Activated CD4-positive, alpha-beta T cell treated with anti-CD3 and anti-CD28 coated beads, Interleukin-2, amount 50 U/mL, for 48 hours (primary cell): ENCODE results near the gene CLIP2.
A peak's percentile ranks its signal among the peaks of the same experiment; 100 is the strongest.
"Not testable (repeated sequence)": the region's sequence is repeated elsewhere in the genome, so short reads cannot be mapped to it uniquely, and the experiment has no call there.

Source experiments
- DNase-seq, 2 experiments: peaks; one replicate each; pipeline ENCODE4 v3.0.0-alpha.2; 2020

The CLIP2 gene

GRCh38 chr7:74338366-74339108 lies 49.3 kb downstream of the CLIP2 start:
- DNase-seq = no peak

GRCh38 chr7:74339648-74340047 lies 50.4 kb downstream of the CLIP2 start:
- not testable (repeated sequence) for DNase-seq

DNA sequence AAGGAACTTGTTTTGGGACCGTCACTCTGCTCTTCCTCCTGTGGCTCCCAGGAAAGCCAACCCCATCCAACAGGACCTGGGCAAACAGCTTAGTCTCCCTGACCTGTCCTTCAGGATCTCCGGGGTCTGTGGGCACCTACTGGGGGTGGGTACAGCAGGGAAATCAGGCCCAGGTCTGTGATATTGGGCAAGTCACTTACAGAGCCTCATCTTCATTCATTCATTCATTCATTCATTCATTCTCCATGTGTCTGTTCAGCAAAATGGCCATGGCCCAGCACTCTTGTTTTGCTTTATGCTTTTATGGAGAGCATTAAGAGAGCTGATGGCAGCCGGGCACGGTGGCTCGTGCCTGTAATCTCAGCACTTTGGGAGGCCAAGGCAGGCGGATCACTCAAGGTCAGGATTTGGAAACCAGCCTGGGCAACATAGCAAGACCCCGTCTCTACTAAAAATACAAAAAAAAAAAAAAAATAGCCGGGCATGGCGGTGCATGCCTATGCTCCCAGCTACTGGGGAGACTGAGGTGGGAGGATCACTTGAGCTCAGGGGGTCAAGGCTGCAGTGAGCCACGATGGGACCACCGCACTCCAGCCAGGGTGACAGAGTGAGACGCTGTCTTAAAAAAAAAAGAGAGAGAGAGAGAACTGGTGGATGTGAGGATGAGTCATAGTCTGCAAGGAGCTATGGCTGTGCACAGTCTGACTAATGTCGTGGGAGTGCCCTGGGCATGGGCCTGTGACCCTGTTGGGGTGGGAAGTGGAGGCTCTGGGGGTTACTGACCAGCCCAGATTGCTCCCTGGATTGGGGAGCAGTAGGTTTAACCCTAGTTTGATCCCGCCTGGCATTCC lies 54.3 kb downstream of the CLIP2 start:
- peak in 1 of 2 experiments; percentile 7 for DNase-seq

DNA sequence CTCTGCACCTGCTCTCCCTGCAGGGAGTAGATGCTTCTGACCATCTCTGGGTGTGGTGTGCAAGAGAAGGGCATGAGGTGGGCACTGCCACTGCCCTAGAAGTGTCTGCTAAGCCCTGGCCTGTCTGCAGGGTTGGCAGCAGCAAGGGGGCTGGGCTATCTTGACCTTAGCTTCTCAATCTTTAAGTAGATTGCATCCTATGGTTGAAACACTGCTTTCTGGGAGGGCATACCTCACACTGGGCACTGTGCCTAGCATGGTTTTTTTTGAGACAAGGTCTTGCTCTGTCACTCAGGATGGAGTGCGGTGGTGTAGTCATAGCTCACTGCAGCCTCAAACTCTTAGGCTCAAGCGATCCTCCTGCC lies 54.9 kb downstream of the CLIP2 start:
- no peak for DNase-seq

GRCh38 chr7:74344786-74345185 lies 55.6 kb downstream of the CLIP2 start:
- DNase-seq = no peak

DNA sequence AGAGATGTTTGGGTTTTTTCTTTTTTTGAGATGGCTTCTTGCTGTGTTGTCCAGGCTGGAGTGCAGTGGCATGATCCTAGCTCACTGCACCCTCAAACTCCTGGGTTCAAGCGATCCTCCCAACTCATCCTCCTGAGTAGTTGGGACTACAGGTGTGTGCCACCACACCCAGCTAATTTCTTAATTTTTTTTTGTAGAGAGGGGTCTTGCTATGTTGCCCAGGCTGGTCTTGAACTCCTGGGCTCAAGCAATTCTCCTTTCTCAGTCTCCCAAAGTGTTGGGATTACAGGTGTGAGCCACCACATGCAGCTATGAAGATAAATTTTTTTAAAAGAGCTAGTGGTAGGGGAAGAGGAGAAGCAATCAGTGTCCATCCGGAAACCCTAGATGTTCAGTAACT lies 56.8 kb downstream of the CLIP2 start:
- no peak for DNase-seq

GRCh38 chr7:74349621-74350020 lies 60.4 kb downstream of the CLIP2 start:
- DNase-seq = no peak

DNA sequence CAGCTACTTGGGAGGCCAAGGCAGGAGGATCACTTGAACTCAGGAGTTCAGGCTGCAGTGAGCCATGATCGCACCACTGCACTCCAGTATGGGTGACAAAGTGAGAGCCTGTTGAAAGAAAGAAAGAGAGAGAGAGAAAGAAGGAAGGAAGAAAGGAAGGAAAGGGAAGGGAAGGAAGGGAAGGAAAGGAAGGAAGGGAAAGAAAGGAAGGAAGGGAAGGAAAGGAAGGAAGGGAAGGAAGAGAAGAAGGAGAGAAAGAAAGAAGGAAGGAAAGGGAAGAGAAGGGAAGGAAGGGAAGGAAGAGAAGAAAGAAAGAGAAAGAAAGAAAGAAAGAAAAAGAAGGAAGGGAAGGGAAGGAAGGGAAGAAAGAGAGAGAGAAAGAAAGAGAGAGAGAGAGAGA lies 61.5 kb downstream of the CLIP2 start:
- no peak for DNase-seq

DNA sequence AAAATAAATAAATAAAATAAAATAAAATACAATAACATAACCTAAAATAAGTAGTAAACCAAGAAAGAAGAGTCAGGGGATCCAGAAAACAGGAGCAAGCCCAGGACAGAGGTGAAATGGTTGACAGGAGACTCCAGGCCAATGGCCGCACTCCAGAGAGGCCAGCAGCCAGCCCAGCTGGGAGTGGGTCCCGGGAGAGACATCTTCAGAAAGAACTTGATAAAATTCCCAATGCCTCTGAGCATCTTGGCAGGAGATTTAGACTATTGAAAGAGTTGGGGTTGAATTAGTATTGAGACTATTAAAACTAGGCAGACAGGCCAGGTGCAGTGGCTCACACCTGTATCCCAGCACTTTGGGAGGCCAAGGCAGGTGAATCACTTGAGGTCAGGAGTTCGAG lies 62.6 kb downstream of the CLIP2 start:
- no peak for DNase-seq

DNA sequence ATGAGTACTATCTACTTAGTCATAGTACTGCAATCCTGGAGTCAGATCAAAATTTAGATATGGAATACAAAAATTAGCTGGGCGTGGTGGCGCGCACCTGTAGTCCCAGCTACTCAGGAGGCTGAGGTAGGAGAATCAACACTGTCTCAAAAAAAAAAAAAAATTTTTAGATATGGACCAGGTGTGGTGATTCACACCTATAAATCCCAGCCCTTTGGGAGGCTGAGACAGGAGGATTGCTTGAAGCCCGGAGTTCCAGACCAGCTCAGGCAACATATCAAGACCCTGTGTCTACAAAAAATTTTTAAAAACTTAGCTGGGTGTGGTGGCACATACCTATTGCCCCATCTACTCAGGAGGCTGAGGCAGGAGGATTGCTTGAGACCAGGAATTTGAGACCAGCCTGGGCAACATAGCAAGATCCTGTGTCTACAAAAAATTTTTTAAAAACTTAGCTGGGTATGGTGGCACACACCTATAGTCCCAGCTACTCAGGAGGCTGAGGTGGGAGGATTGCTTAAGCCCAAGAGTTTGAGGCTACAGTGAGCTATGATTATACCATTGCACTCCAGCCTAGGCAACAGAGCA lies 63.4 kb downstream of the CLIP2 start:
- DNase-seq = not testable (repeated sequence)

- DNase-seq = no peak
Observed at GRCh38 chr7:74354009-74354408, 64.8 kb downstream of the CLIP2 start.

- peak; percentile 10 to 32 for DNase-seq
Observed at GRCh38 chr7:74355091-74355490, 65.9 kb downstream of the CLIP2 start.

DNA sequence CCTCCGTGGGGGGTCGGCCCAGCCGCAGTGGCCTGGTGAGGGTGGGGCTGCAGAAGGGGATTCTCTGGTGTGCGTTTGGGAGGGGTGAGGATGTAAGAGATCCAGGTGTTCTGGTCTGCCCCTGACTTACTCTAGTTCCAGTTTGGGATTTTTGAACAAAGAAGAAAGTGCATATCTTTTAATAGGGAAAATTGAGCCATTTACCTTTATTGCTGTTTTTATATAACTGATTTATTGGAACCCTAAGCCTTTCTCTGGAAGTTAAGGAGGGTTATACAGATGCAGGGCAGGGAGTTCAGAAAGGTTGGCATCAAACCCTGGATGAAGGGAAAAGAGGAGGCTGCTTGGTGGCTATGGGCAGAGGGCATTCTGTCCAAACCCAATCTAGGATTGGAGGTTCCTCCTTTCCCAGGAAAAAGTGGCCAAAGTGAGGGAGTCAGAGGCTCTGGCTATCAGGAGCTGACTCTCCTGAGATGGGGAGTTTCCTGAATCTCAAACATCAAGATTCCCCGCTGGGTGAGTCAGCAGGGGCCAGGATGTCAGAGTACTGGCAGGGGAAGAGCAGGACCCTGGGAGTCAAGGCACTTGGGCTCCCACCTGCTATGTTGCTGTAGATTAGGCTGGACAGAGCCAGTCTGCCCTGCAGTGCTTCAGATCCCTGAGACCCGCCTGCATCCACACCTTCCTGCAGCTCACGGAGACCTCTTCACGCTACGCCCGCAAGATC lies 67.5 kb downstream of the CLIP2 start:
- DNase-seq = no peak

GRCh38 chr7:74360008-74360407 lies 70.8 kb downstream of the CLIP2 start:
- DNase-seq = no peak

DNA sequence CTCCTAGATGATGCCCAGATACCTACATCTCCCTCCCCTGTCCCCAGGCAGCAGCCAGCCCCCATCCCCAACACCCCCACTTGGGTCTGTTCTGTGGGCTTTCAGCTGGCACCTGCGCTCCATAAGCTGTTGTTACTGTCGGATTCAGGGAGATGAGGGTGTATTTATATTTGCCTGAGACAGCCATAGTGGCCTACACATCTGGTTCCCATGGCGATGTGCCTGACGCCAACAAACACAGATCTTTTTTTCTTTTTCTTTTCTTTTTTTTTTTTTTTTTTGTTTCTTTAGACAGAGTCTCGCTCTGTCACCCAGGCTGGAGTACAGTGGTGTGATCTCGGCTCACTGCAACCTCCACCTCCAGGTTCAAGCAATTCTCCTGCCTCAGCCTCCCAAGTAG lies 73.1 kb downstream of the CLIP2 start:
- DNase-seq = no peak

DNA sequence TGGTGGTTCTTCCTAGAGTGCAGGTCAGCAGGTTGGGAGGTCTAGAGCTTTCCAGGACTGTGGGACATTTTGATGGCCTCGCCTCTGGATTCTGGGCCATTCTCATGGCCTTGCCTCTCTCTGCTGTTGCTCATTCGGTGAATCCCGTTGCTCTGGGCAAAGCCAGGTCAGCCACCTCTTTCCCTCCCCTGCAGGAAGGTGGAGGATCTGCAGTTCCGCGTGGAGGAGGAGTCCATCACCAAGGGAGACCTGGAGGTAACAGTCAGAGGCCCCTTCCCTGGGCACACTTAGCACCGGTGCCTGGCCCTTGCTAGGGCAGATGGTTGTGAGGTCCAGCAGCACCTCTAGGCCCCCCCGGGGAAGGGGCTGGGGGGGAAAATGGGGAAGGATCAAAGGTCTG lies 74.9 kb downstream of the CLIP2 start:
- DNase-seq = no peak

DNA sequence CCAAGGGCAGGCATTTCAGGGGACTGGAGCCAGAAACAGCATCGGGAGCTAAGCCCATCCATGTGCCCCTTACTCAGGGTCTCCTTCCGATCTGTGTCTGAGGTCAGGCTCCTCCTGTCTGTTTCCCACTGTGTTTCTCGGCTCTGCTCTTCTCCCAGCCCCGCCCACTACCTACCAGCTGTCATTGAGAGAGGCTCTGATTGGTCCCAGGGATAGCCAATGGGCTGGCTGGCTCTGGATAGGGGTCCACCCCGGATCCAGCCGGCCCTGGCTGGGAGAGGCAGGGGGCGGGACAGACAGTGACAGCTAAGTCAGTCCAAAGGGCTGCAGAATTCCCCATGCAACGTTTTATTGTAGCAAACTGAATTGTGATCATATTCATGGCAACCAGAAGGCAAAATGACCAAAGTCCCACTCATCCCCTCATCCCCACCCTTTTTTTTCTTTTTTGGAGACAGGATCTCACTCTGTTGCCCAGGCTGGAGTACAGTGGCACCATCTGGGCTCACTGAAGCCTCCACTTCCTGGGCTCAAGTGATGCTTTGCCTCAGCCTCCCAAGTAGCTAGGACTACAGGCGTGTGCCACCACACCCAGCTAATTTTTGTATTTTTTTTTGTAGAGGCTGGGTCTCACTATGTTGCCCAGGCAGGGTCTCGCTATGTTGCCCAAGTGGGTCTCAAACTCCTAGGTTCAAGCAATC lies 76.3 kb downstream of the CLIP2 start:
- no peak for DNase-seq

DNA sequence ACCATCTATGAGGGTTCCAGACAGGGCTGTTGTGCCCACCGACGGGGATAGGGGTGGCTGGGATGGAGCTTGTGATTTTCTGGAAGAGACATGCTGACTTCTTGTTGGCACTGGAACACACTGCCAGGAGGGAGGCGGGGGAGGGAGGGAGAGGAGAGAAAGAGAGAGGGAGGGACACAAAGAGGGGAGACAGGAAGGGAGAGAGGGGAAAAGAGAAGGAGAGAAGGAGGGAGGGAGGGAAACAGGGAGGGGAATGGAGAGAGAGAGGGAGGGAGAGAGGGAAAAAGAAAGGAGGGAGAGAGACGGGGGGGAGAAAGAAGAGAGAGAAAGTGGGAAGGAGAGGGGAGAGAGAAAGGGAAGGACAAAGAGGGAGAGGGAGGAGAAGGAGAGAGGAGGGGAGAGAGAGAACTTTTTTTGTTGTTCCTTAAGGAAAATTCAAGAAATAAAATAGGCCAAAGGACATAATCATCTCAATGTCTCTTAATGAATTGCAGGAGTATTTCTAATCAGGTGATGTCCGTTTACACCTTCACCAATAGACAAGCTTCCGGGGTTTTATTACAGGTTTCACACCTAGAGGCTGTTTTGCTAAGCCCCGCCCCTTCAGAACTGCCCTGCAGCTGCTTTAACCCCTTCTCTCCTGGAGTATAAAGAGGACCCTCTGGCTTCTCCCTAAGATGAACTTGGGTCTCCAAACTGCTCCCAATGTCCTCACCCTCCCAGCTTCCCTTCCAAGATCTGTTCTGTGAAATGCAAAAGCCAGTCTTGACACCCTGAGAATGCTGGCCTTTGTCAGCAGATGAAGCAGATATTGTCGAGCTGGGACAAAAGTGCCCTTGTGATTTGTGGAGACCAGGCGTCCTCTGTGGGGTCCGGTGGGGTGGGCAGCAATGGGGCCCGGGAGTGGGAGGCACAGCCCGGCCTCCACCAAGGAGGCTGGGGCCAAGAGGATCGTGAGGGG lies 82.5 kb downstream of the CLIP2 start:
- DNase-seq = no peak

- no peak for DNase-seq
Observed at GRCh38 chr7:74372511-74373111, 83.4 kb downstream of the CLIP2 start.

- DNase-seq = no peak
Observed at GRCh38 chr7:74373536-74373935, 84.3 kb downstream of the CLIP2 start.

GRCh38 chr7:74375726-74376220 lies 86.6 kb downstream of the CLIP2 start:
- no peak for DNase-seq
